Measurements from ENCODE around the gene CLIP2.

GRCh38 chr7:74277636-74278035 lies 11.6 kb upstream of the CLIP2 start:
- no peak for TF ChIP-seq EZH2phosphoT487 (IDR thresholded peaks at IDR 0.05; ENCODE audit: low read length)
- TF ChIP-seq, protein P1, sequence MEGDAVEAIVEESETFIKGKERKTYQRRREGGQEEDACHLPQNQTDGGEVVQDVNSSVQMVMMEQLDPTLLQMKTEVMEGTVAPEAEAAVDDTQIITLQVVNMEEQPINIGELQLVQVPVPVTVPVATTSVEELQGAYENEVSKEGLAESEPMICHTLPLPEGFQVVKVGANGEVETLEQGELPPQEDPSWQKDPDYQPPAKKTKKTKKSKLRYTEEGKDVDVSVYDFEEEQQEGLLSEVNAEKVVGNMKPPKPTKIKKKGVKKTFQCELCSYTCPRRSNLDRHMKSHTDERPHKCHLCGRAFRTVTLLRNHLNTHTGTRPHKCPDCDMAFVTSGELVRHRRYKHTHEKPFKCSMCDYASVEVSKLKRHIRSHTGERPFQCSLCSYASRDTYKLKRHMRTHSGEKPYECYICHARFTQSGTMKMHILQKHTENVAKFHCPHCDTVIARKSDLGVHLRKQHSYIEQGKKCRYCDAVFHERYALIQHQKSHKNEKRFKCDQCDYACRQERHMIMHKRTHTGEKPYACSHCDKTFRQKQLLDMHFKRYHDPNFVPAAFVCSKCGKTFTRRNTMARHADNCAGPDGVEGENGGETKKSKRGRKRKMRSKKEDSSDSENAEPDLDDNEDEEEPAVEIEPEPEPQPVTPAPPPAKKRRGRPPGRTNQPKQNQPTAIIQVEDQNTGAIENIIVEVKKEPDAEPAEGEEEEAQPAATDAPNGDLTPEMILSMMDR (IDR thresholded peaks at IDR 0.05; ENCODE audit: low read length) = no peak

Data from MM.1S (cell line).